Middle frontal gyrus (tissue), 1 donor: ENCODE measurements around the gene MEIKIN.

Experiments
- DNase-seq: peaks from one replicate; pipeline ENCODE4 v3.0.0-alpha.2; 2015; ENCODE audit warnings: low spot score; ENCODE audit errors: extremely low spot score

MEIKIN gene

GRCh38 chr5:131973089-131973712, 27.7 kb upstream of the MEIKIN start:
- no peak for DNase-seq

GRCh38 chr5:131968396-131968954, 23.0 kb upstream of the MEIKIN start:
- DNase-seq: no peak

GRCh38 chr5:131966551-131966950, 21.1 kb upstream of the MEIKIN start:
- no peak for DNase-seq

GRCh38 chr5:131965826-131966415, 20.5 kb upstream of the MEIKIN start:
- DNase-seq: no peak

GRCh38 chr5:131959906-131960305, 14.4 kb upstream of the MEIKIN start:
- no peak for DNase-seq

GRCh38 chr5:131959136-131959535, 13.7 kb upstream of the MEIKIN start:
- DNase-seq: no peak

GRCh38 chr5:131957721-131958441, 12.4 kb upstream of the MEIKIN start:
- DNase-seq: no peak

- no peak for DNase-seq
Measured at GRCh38 chr5:131953969-131954368, 8.5 kb upstream of the MEIKIN start.

- no peak for DNase-seq
Measured at GRCh38 chr5:131952301-131952857, 6.9 kb upstream of the MEIKIN start.

- DNase-seq: no peak
Measured at GRCh38 chr5:131950706-131951105, 5.2 kb upstream of the MEIKIN start.

GRCh38 chr5:131947445-131947844, 2.0 kb upstream of the MEIKIN start:
- DNase-seq: no peak

- DNase-seq: no peak
Measured at GRCh38 chr5:131944702-131945550, 537 bp downstream of the MEIKIN start.

GRCh38 chr5:131943916-131944315, 1.5 kb downstream of the MEIKIN start:
- no peak for DNase-seq

- DNase-seq: no peak
Measured at GRCh38 chr5:131942016-131942415, 3.4 kb downstream of the MEIKIN start.

- no peak for DNase-seq
Measured at GRCh38 chr5:131939690-131940345, 5.6 kb downstream of the MEIKIN start.

GRCh38 chr5:131932235-131932634, 13.2 kb downstream of the MEIKIN start:
- DNase-seq: no peak

GRCh38 chr5:131928957-131929356, 16.5 kb downstream of the MEIKIN start:
- no peak for DNase-seq

GRCh38 chr5:131926168-131926567, 19.3 kb downstream of the MEIKIN start:
- no peak for DNase-seq

GRCh38 chr5:131916481-131916880, 29.0 kb downstream of the MEIKIN start:
- DNase-seq: no peak

GRCh38 chr5:131914472-131914871, 31.0 kb downstream of the MEIKIN start:
- no peak for DNase-seq

GRCh38 chr5:131913603-131914002, 31.9 kb downstream of the MEIKIN start:
- no peak for DNase-seq
